Measurements from ENCODE around the gene DYDC1. TPM values are rescaled to one million over a fixed set of nuclear protein-coding genes. Genes with fewer than 3 reads are reported as not detected.

Gene DYDC1
- total and polyA plus RNA-seq, 2 experiments from 2014 or later, result not detected

Other genes with a start within 250 kb of the DYDC1 start
- 0.89 and 1.1 TPM in 2 replicates for gene PLAC9, start 224.0 kb downstream of the DYDC1 start, total RNA-seq (2014; rRNA removed; shearing (Covaris generic))
- 11.0 and 14.4 TPM in 2 replicates for gene PLAC9, start 224.0 kb downstream of the DYDC1 start, polyA plus RNA-seq (2016; fragmentation: Nextera tagmentation; extraction: Ambion mirVana)
- gene ANXA11, start 151.2 kb downstream of the DYDC1 start, total RNA-seq (2014; rRNA removed; shearing (Covaris generic)), result 38.9 and 42.3 TPM in 2 replicates
- gene ANXA11, start 151.2 kb downstream of the DYDC1 start, polyA plus RNA-seq (2016; fragmentation: Nextera tagmentation; extraction: Ambion mirVana), result 70.0 and 73.7 TPM in 2 replicates
- 6.5 and 8.0 TPM in 2 replicates for gene MAT1A, start 67.1 kb downstream of the DYDC1 start, total RNA-seq (2014; rRNA removed; shearing (Covaris generic))
- gene MAT1A, start 67.1 kb downstream of the DYDC1 start, polyA plus RNA-seq (2016; fragmentation: Nextera tagmentation; extraction: Ambion mirVana), result 0.97 and 1.3 TPM in 2 replicates
- gene DYDC2, start within 50 bp of the DYDC1 start, total RNA-seq (2014; rRNA removed; shearing (Covaris generic)), result 1.7 and 8.1 TPM in 2 replicates
- 9.0 and 10.3 TPM in 2 replicates for gene DYDC2, start within 50 bp of the DYDC1 start, polyA plus RNA-seq (2016; fragmentation: Nextera tagmentation; extraction: Ambion mirVana)
- 31.8 and 40.1 TPM in 2 replicates for gene PRXL2A, start 51.8 kb upstream of the DYDC1 start, total RNA-seq (2014; rRNA removed; shearing (Covaris generic))
- 46.8 and 51.7 TPM in 2 replicates for gene PRXL2A, start 51.8 kb upstream of the DYDC1 start, polyA plus RNA-seq (2016; fragmentation: Nextera tagmentation; extraction: Ambion mirVana)
- 31.8 and 40.7 TPM in 2 replicates for gene TSPAN14, start 97.6 kb upstream of the DYDC1 start, total RNA-seq (2014; rRNA removed; shearing (Covaris generic))
- gene TSPAN14, start 97.6 kb upstream of the DYDC1 start, polyA plus RNA-seq (2016; fragmentation: Nextera tagmentation; extraction: Ambion mirVana), result 17.1 and 17.9 TPM in 2 replicates
- gene SH2D4B, start 181.1 kb upstream of the DYDC1 start, total RNA-seq (2014; rRNA removed; shearing (Covaris generic)), result not detected in 2 replicates
- gene SH2D4B, start 181.1 kb upstream of the DYDC1 start, polyA plus RNA-seq (2016; fragmentation: Nextera tagmentation; extraction: Ambion mirVana), result 0.08 TPM in 1 of 2 replicates, not detected in the other

All from GM23338 (cell line).